PC-3 (cell line): ENCODE data around the gene P2RY2. TPM values are rescaled to one million over a fixed set of nuclear protein-coding genes. Genes with fewer than 3 reads are reported as not detected.

ENCODE experiments used
- ATAC-seq: fragments of 200-7000 bp; cut with Tn5 transposase; 2 replicates; pipeline ENCODE4 v1.9.1; 2020; ENCODE audit warnings: mild to moderate bottlenecking, moderate library complexity
- BruUV-seq: library from RNA; stranded (reverse); fragments of 400-500 nt; replicated peaks from 2 replicates; lab custom pipeline; 2021; lab: Mats Ljungman, UMichigan
- CTCF ChIA-PET: fragments of 300-600 bp; sonication (Branson Sonifier 250); formaldehyde crosslinking; loops from one replicate; lab custom pipeline; 2022; ENCODE audit warnings: antibody characterized with exemption; lab: Charles Lee
- POLR2A ChIA-PET: fragments of 300-600 bp; sonication (Branson Sonifier 250); formaldehyde crosslinking; loops from one replicate; lab custom pipeline; 2022; ENCODE audit warnings: antibody characterized with exemption; ENCODE audit not compliant: unreplicated experiment; lab: Charles Lee
- DNase-seq: peaks from one replicate; pipeline ENCODE4 v3.0.0-alpha.2; 2015
- H2AFZ ChIP-seq: fragments of 300-600 bp; sonication (generic); 2 replicates; pipeline ENCODE4 v1.6.0; 2016; ENCODE audit warnings: antibody characterized with exemption, low read length
- H3F3A ChIP-seq: fragments of 300-600 bp; sonication (generic); one replicate; pipeline ENCODE4 v1.6.0; 2017; ENCODE audit warnings: antibody characterized with exemption, low read length, control low read depth, mild to moderate bottlenecking; ENCODE audit not compliant: unreplicated experiment
- H3K27ac ChIP-seq: fragments of 300-600 bp; sonication (generic); 2 replicates; pipeline ENCODE4 v1.5.1; 2016; ENCODE audit warnings: mild to moderate bottlenecking, low read length
- H3K27me3 ChIP-seq: fragments of 300-600 bp; sonication (generic); 2 replicates; pipeline ENCODE4 v1.6.1; 2016; ENCODE audit warnings: low read length, mixed read lengths
- H3K36me3 ChIP-seq: fragments of 300-600 bp; sonication (generic); 2 replicates; pipeline ENCODE4 v1.6.1; 2016; ENCODE audit warnings: low read depth, mixed run types, low read length, mixed read lengths
- H3K4me1 ChIP-seq: fragments of 300-600 bp; sonication (generic); 2 replicates; pipeline ENCODE4 v1.5.1; 2016; ENCODE audit warnings: low read length; ENCODE audit not compliant: insufficient read depth
- H3K4me2 ChIP-seq: fragments of 300-600 bp; sonication (generic); 2 replicates; pipeline ENCODE4 v1.6.0; 2016; ENCODE audit warnings: low read length
- H3K4me3 ChIP-seq: fragments of 300-600 bp; sonication (generic); 2 replicates; pipeline ENCODE4 v1.5.1; 2016; ENCODE audit warnings: mild to moderate bottlenecking, low read length, mixed read lengths
- H3K79me2 ChIP-seq: fragments of 300-600 bp; sonication (generic); 2 replicates; pipeline ENCODE4 v1.6.1; 2017; ENCODE audit warnings: low read length, mixed read lengths
- H3K9ac ChIP-seq: fragments of 300-600 bp; sonication (generic); 2 replicates; pipeline ENCODE4 v1.6.0; 2016; ENCODE audit warnings: mild to moderate bottlenecking, low read length
- H3K9me2 ChIP-seq: fragments of 300-600 bp; sonication (generic); replicated peaks from 2 replicates; pipeline ENCODE4 v1.6.1; 2016; ENCODE audit warnings: mixed run types, low read length, mixed read lengths
- H3K9me3 ChIP-seq: fragments of 300-600 bp; sonication (generic); 2 replicates; pipeline ENCODE4 v1.6.1; 2016; ENCODE audit warnings: low read length, mixed read lengths
- H4K20me1 ChIP-seq: fragments of 300-600 bp; sonication (generic); 2 replicates; pipeline ENCODE4 v1.6.1; 2016; ENCODE audit warnings: low read length, mixed read lengths
- CTCF ChIP-seq: fragments of 300-600 bp; sonication (generic); conservative IDR thresholded peaks from 2 replicates; pipeline ENCODE4 v1.5.1; 2017; ENCODE audit warnings: antibody characterized with exemption, low read depth, mild to moderate bottlenecking, low read length
- EZH2 ChIP-seq: fragments of 300-600 bp; sonication (generic); IDR thresholded peaks from one replicate; pipeline ENCODE4 v1.6.1; 2017; ENCODE audit warnings: antibody characterized with exemption, mild to moderate bottlenecking, low read length; ENCODE audit not compliant: unreplicated experiment
- EZH2phosphoT487 ChIP-seq: fragments of 300-600 bp; sonication (generic); IDR thresholded peaks from 2 replicates; pipeline ENCODE4 v1.6.1; 2018; ENCODE audit warnings: mild to moderate bottlenecking, antibody characterized with exemption, low read length, borderline replicate concordance
- intact Hi-C: fragments of 100-400 bp; cut with micrococcal nuclease; formaldehyde crosslinking; loops from 2 replicates; pipeline ENCODE4 v1.9.0; 2023
- total RNA-seq: library from RNA; depleted of rRNA; stranded (reverse); fragments of >200 nt; gene quantifications from 2 replicates; pipeline ENCODE4 v1.2.3, GENCODE V29; 2014

The P2RY2 gene
- total RNA-seq, 1 experiment from 2014 or later = 54.8 TPM

DNA sequence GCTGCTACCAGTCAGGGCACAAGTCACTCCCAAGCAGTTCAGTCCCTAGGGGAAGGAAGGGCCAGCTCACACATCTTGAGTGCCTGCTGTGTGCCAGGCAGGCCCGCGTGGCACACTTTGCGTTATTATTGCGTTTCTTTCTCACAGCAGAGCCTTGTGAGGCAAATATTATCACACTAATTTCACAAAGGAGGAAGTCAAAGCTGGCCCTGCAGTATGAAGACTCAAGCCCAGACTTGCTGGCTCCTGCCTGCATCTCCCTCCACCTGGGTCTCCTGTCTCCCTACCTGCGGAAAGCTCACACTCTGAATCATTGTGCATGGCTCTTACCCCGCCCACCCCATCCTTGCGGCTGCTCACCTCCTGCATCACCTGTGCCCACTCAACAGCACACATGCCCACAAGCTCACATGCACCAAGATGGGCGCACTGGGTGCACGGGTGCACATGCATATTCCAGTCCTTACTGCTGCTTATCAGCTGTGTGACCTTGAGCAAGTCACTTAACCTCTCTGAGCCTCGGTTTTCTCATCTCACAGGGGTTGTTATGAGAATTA is 31.7 kb upstream of the P2RY2 start:
- Histone ChIP-seq H3K36me3 (no peaks in the 10 kb centered on the region), H3K9me2 (no peaks in the 10 kb centered on the region), H3K79me2 (peaks cover 8% of the 10 kb centered on the region; the same call in 1 of the 2 replicates), H3K4me3 (peak overlapping the region; percentile 17; the same call in 1 of the 2 replicates), H3K9ac (peak overlapping the region; percentile 69), H4K20me1 (no peaks in the 10 kb centered on the region), H2AFZ (peak overlapping the region; percentile 83), H3K4me2 (peak overlapping the region; percentile 74), H3K9me3 (no peaks in the 10 kb centered on the region), H3K4me1 (peaks cover 50% of the 10 kb centered on the region), H3K27me3 (no peaks in the 10 kb centered on the region), H3F3A (peaks cover 7% of the 10 kb centered on the region), H3K27ac (peak overlapping the region; percentile 95)
- TSS peak; percentile 87 for BruUV-seq
- ChIA-PET POLR2A (interaction anchor here (0.7 to 1.1 kb wide), 5 partner anchors 8 to 579 kb away, joined by 4 to 12 read pairs (median 5); no protein-coding TSS in a partner anchor), CTCF (interaction anchor here (1.0 to 3.0 kb wide), 9 partner anchors 9 to 103 kb away, joined by 4 to 32 read pairs (median 7); partner anchors contain the start of gene P2RY2)
- intact Hi-C loops = loop anchor here (2.0 to 5.0 kb wide), 2 partner anchors 20 to 121 kb away; partner anchors contain the start of gene ARHGEF17
- ATAC-seq = peak; percentile 0
- TF ChIP-seq EZH2phosphoT487 (no peak), EZH2 (no peak), CTCF (no peak)
- DNase-seq = no peak

DNA sequence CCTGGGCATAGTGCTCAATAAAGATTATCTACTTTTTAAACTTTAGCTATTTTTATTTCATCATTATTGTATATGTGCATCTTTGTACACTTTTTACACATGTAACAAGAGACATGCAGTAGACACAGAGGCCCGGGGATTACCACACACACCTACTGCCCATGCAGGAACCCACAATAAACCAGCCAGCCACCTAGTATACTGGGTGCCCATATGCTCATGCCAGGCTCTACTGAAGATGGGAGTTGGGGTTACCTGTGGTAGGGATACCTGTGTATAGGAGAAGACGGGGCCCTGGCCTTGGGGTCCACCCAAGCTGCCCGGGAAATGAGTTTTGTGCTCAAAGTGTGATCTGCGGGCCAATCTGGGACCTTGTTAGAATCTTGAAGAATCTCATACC is 31.2 kb upstream of the P2RY2 start:
- Histone ChIP-seq H3K4me1 (peaks cover 56% of the 10 kb centered on the region), H3K27me3 (no peaks in the 10 kb centered on the region), H4K20me1 (no peaks in the 10 kb centered on the region), H3K79me2 (peaks cover 8% of the 10 kb centered on the region; the same call in 1 of the 2 replicates), H3K36me3 (no peaks in the 10 kb centered on the region), H3K27ac (peak overlapping the region; percentile 95), H3K9ac (peak overlapping the region; percentile 69), H2AFZ (no peak overlapping the region), H3K4me2 (peak overlapping the region; percentile 74), H3F3A (peaks cover 7% of the 10 kb centered on the region), H3K4me3 (no peak overlapping the region), H3K9me2 (no peaks in the 10 kb centered on the region), H3K9me3 (no peaks in the 10 kb centered on the region)
- no peak for ATAC-seq
- no TSS peak for BruUV-seq
- POLR2A ChIA-PET = no interaction called here
- CTCF ChIA-PET = interaction anchor here (1.7 to 3.0 kb wide), 3 partner anchors 8 to 102 kb away, joined by 10 to 32 read pairs (median 10); no protein-coding TSS in a partner anchor
- TF ChIP-seq EZH2 (no peak), CTCF (no peak), EZH2phosphoT487 (no peak)
- intact Hi-C loops = loop anchor here (2.0 to 5.0 kb wide), 2 partner anchors 20 to 120 kb away; partner anchors contain the start of gene ARHGEF17
- no peak for DNase-seq

- Histone ChIP-seq H3K4me2 (no peak overlapping the region), H3K4me1 (peaks cover 65% of the 10 kb centered on the region), H3K9me3 (no peaks in the 10 kb centered on the region), H3K36me3 (no peaks in the 10 kb centered on the region), H3K27me3 (no peaks in the 10 kb centered on the region), H2AFZ (no peak overlapping the region), H4K20me1 (no peaks in the 10 kb centered on the region), H3K27ac (no peak overlapping the region), H3K4me3 (no peak overlapping the region), H3F3A (peaks cover 7% of the 10 kb centered on the region), H3K9me2 (no peaks in the 10 kb centered on the region), H3K9ac (no peak overlapping the region), H3K79me2 (peaks cover 8% of the 10 kb centered on the region; the same call in 1 of the 2 replicates)
- CTCF ChIA-PET = interaction anchor here (3.0 kb wide), 1 partner anchor 49 kb away, joined by 32 read pairs; no protein-coding TSS in a partner anchor
- POLR2A ChIA-PET = no interaction called here
- intact Hi-C loops = loop anchor here (2.0 to 5.0 kb wide), 2 partner anchors 19 to 119 kb away; partner anchors contain the start of gene ARHGEF17
- DNase-seq (no peak), ATAC-seq (no peak)
- TF ChIP-seq EZH2phosphoT487 = no peak
- no peak for TF ChIP-seq EZH2
- no peak for TF ChIP-seq CTCF
- no TSS peak for BruUV-seq
These were observed 30.2 kb upstream of the P2RY2 start for GRCh38 chr11:73187854-73188253.
